Heart left ventricle (tissue), 16 donors: ENCODE results near the gene VPS37D. TPM values are rescaled to one million over a fixed set of nuclear protein-coding genes. Genes with fewer than 3 reads are reported as not detected.

Experiments used
- ATAC-seq, 4 donors: fragments of 200-7000 bp; cut with Tn5 transposase; one replicate each; pipeline ENCODE4 v1.9.1; 2020 to 2022; ENCODE audit warnings: moderate library complexity in 4 of 4, mild to moderate bottlenecking in 3 of 4, moderate number of reproducible peaks in 1 of 4
- DNase-seq, 5 donors: peaks; one replicate each; pipeline ENCODE4 v3.0.0-alpha.2; 2020
- H3K27ac ChIP-seq, 12 donors: fragments of 200-600 bp; sonication (generic) in 4 of 12; one replicate each; pipeline versions ENCODE4 v1.5.0 to v1.8.0; 2016 to 2022; ENCODE audit warnings: mild to moderate bottlenecking in 2 of 12
- H3K27me3 ChIP-seq, 9 donors: fragments of 200-600 bp; sonication (generic) in 2 of 9; one replicate each; pipeline versions ENCODE4 v1.5.1 to v1.8.0; 2016 to 2022; ENCODE audit warnings: mild to moderate bottlenecking in 3 of 9
- H3K36me3 ChIP-seq, 9 donors: fragments of 200-600 bp; sonication (generic) in 2 of 9; one replicate each; pipeline versions ENCODE4 v1.5.0 to v1.8.0; 2018 to 2022; ENCODE audit warnings: mild to moderate bottlenecking in 2 of 9
- H3K4me1 ChIP-seq, 12 donors: fragments of 200-600 bp; sonication (generic) in 4 of 12; one replicate each; pipeline versions ENCODE4 v1.5.0 to v1.8.0; 2016 to 2022; ENCODE audit warnings: mild to moderate bottlenecking in 3 of 12
- H3K4me3 ChIP-seq, 12 donors: fragments of 200-600 bp; sonication (generic) in 4 of 12; one replicate each; pipeline versions ENCODE4 v1.5.0 to v1.8.0; 2017 to 2022; ENCODE audit warnings: mild to moderate bottlenecking in 9 of 12, moderate library complexity in 4 of 12
- H3K9me3 ChIP-seq, 12 donors: fragments of 200-600 bp; sonication (generic) in 4 of 12; one replicate each; pipeline versions ENCODE4 v1.5.0 to v1.8.0; 2016 to 2022; ENCODE audit warnings: mild to moderate bottlenecking in 1 of 12
- CTCF ChIP-seq, 12 donors: fragments of 200-600 bp; sonication (generic) in 4 of 12; IDR thresholded peaks; one replicate each; pipeline versions ENCODE4 v1.5.0 to v1.8.0; 2018 to 2022; ENCODE audit warnings: antibody characterized with exemption in 12 of 12, mild to moderate bottlenecking in 5 of 12
- POLR2A ChIP-seq, 2 donors: fragments of 450-650 bp; IDR thresholded peaks; one replicate each; pipeline ENCODE4 v1.6.1; 2017; ENCODE audit warnings: antibody characterized with exemption in 2 of 2, mild to moderate bottlenecking in 2 of 2, moderate library complexity in 2 of 2
- WGBS, 4 donors: extraction: QIAGEN DNeasy Blood & Tissue Kit in 2 of 4; methylation state at CpG; one replicate each; pipeline versions ENCODE4 v1.1.5 to v1.1.7; 2013 to 2018; 5-methylcytosine and 5-hydroxymethylcytosine counted together
- intact Hi-C, 10 donors: fragments of 100-400 bp; cut with DNase I; formaldehyde crosslinking; loops; one replicate each; pipeline versions ENCODE4 v1.11.1 to v1.14.2; 2022
- polyA plus RNA-seq, 2 donors: library from polyadenylated mRNA; stranded (reverse); fragments of 200-250 nt; gene quantifications; one replicate each; pipeline ENCODE4 v1.2.3, GENCODE V29; 2013
- total RNA-seq, 9 donors: library from RNA; depleted of rRNA in 2 of 9; stranded (reverse); fragments of >200 nt in 2 of 9; fragmentation: NEBNext Ultra II Directional in 3 of 9; extraction: Animal tissue kit (Norgen Biotek cat#: 25700) in 3 of 9; gene quantifications; one replicate each; pipeline versions ENCODE4 v1.1.0 to v1.2.4, GENCODE V29; 2016 to 2023
- donor health status: ischemic (EF 13 %, LVEDD 7.1; RV severe dilation, severe dysfunction).
- donor health status: healthy with polysubstance abuse.
- donor health status: DM: no; HTN: yes; CAD: no.
- donor health status: DM: no; HTN: no; CAD: no.
- donor health status: ischemic (EF 25% LVEDD 6.9; RV normal size, moderate dysfunction).
- donor health status: ischemic (EF 25% LVEDD 5.7; RV mildly dilated, moderate dysfunction).
- donor health status: healthy.
- donor health status: DM: yes; HTN: yes; CAD: no.
- donor health status: ischemic (EF 35%, LVEDD 5.7; RV mildly dilated, moderate dysfunction).
- donor health status: nonischemic (EF 11% LVEDD 7.7; RV severe dilation, severe dysfunction).
- donor health status: DM: yes; HTN: yes; CAD: no.
- donor health status: PGD.
- donor health status: ischemic (EF 29% LVEDD 5.4; RV normal size, mild dysfunction).
- donor health status: nonischemic (EF 23%, LVEDD 6.1; RV moderate dilation, normal function).

VPS37D gene
- total and polyA plus RNA-seq, 11 donors: 1.1 to 2.9 (median 2.6) TPM

DNA sequence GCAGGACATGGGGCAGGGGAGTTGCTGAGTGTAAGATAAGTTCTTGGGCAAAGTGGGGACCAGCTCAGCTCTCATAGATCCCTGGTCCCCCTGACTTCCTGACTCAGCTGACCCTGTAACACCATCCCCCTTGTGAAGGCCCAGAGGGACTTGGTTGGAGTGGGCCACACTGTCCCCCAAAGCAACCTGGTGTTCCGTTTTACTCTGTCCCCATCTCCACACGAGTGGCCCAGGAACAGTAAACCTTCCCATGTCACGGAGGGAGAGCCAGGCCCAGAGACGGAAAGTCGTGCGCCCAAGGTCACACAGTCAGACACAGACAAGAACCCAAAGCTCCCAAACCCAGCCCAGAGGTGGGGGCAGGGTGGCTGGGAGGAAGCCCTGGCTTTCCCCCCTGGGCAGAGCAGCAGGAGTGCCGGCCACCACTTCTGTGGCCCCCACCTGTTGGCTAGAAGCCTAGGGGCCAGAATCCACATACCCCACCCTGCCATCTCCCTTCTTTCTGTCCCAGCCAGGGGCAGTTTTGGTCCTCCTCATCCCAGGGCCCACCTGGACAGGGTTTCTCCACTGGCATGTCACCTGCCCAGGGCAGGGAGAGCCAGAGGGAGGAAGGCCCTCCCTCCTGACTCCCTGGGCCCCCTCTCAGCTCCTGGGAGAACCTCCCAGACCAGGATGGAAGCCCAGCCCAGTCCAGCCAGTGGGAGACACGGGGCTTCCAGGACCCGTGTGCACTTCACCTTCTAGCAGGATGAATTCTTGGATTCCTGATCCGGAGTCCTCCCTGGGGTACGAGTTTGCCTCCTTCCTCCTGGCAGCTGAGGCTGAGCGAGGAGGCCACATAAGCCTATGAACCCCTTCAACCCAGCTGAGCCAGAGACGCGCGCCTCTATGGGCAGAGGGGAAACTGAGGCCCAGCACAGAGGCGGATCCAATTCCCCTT is 20.6 kb upstream of the VPS37D start:
- Histone ChIP-seq H3K4me3 (peak overlapping the region in 1 of 12 donors; percentile 43), H3K36me3 (no peaks in the 10 kb centered on the region), H3K9me3 (peaks cover 0 to under 1% (median 0%) of the 10 kb centered on the region in 12 donors), H3K27ac (no peak overlapping the region), H3K27me3 (peaks cover 11 to 63% (median 23%) of the 10 kb centered on the region in 9 donors), H3K4me1 (peaks cover 0 to 11% (median 1%) of the 10 kb centered on the region in 12 donors)
- no peak for ATAC-seq
- intact Hi-C loops: no loop called here
- no peak for TF ChIP-seq POLR2A (IDR thresholded peaks at IDR 0.05)
- TF ChIP-seq CTCF (IDR thresholded peaks at IDR 0.05): no peak
- no peak for DNase-seq
- WGBS, 4 donors: 39 to 66% (median 42%) methylated on average over 8 to 16 of the region's 16 CpGs

DNA sequence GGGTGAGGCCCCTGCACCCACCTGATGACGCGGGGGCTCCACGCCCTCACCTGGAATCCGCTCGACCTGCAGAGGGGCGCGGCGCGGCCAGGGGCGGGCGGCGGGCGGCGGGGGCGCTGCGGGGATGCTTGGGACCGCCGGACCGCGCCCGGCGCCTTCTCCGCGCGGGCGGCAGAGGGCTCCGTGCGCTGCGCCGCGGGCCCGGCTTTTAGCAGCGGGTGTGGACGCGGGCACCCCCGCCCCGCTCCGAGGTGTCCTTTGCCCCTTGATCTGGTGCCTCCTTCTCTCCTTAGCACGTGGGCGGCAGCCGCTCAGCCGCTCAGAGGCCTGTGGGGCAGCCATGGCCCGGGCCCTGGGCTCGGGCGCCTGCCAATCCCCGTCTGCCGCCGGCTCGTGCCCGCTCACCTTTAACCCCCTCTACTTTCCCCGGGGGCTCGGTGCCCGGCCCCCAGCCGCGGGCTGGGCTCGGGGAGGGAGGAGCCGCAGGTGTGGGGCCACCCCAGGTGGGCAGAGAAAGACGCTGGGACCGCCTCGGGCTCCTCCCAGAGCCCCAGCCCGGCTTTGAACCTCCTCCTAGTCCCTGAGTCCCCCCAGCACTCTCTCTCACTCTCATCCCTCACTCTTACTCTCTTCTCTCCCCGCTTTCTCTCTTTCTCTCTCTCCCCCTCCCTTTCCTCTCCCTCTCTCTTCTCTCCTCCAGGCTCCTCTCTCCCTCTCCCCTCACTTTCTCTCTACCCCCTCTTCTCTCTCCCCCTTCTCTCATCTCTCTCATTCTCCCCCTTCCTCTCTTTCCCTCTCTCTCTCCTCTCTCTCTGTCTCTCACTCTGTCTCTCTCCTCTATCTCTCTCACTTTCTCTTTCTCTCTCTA is 19.7 kb upstream of the VPS37D start:
- Histone ChIP-seq H3K36me3 (no peaks in the 10 kb centered on the region), H3K4me3 (peak overlapping the region in 11 of 12 donors; percentile 22 to 48 (median 39)), H3K27ac (no peak overlapping the region), H3K9me3 (no peaks in the 10 kb centered on the region), H3K4me1 (peaks cover 0 to 11% (median 1%) of the 10 kb centered on the region in 12 donors), H3K27me3 (peaks cover 11 to 55% (median 21%) of the 10 kb centered on the region in 9 donors)
- peak in 1 of 12 donors; percentile 23 for TF ChIP-seq CTCF (IDR thresholded peaks at IDR 0.05)
- TF ChIP-seq POLR2A (IDR thresholded peaks at IDR 0.05): no peak
- DNase-seq: no peak
- WGBS, 4 donors: 1 to 2% (median 1%) methylated on average over 21 to 62 of the region's 62 CpGs
- intact Hi-C loops: no loop called here
- ATAC-seq: peak in 1 of 4 donors; percentile 56

- intact Hi-C loops: no loop called here
- H3K9me3 ChIP-seq: no peaks in the 10 kb centered on the region
- WGBS, 4 donors: 25 to 59% (median 30%) methylated on average over 1 of the region's 1 CpG
- H3K4me3 ChIP-seq: no peak overlapping the region
- H3K27me3 ChIP-seq: peaks cover 11 to 55% (median 20%) of the 10 kb centered on the region in 9 donors
- H3K4me1 ChIP-seq: peaks cover 0 to 11% (median 1%) of the 10 kb centered on the region in 12 donors
- DNase-seq (no peak), ATAC-seq (no peak)
- H3K27ac ChIP-seq: no peak overlapping the region
- no peaks in the 10 kb centered on the region for H3K36me3 ChIP-seq
- TF ChIP-seq CTCF (IDR thresholded peaks at IDR 0.05) (no peak), POLR2A (IDR thresholded peaks at IDR 0.05) (no peak)
Observed at GRCh38 chr7:73648593-73649332, 18.9 kb upstream of the VPS37D start.
